Mononuclear cell (primary cell): Measurements from ENCODE around the gene NBAS. TPM values are rescaled to one million over a fixed set of nuclear protein-coding genes. Genes with fewer than 3 reads are reported as not detected.
"Not testable (repeated sequence)": the region's sequence is repeated elsewhere in the genome, so short reads cannot be mapped to it uniquely, and the experiment has no call there.

Experiments used
- H3K27me3 ChIP-seq: 2 replicates; pipeline ENCODE4 v1.6.0; 2011; ENCODE audit warnings: low read length, control low read depth; ENCODE audit not compliant: insufficient read depth
- H3K4me1 ChIP-seq: 2 replicates; pipeline ENCODE4 v1.5.1; 2011; ENCODE audit warnings: mild to moderate bottlenecking, low read length, control low read depth; ENCODE audit not compliant: insufficient read depth
- H3K4me3 ChIP-seq: 2 replicates; pipeline ENCODE4 v1.5.1; 2011; ENCODE audit warnings: mild to moderate bottlenecking, low read length, moderate library complexity
- H3K9me3 ChIP-seq: 2 replicates; pipeline ENCODE4 v1.5.1; 2011; ENCODE audit warnings: low read depth, mild to moderate bottlenecking, control low read depth, low read length
- total RNA-seq: library from RNA; depleted of rRNA; stranded (reverse); fragments of >200 nt; gene quantifications from one replicate; pipeline ENCODE4 v1.2.3, GENCODE V29; 2012

Gene NBAS
- total RNA-seq, 1 donor, result 31.6 TPM

GRCh38 chr2:15348045-15348444 lies 213.1 kb downstream of the NBAS start:
- Histone ChIP-seq H3K4me1 (no peaks in the 10 kb centered on the region), H3K27me3 (no peaks in the 10 kb centered on the region), H3K9me3 (no peaks in the 10 kb centered on the region), H3K4me3 (no peak overlapping the region)

- Histone ChIP-seq H3K27me3 (no peaks in the 10 kb centered on the region), H3K9me3 (no peaks in the 10 kb centered on the region), H3K4me1 (no peaks in the 10 kb centered on the region), H3K4me3 (no peak overlapping the region)
These were observed 214.5 kb downstream of the NBAS start for GRCh38 chr2:15346624-15347023.

GRCh38 chr2:15337996-15338666 lies 223.0 kb downstream of the NBAS start:
- H3K4me1 ChIP-seq, result no peaks in the 10 kb centered on the region
- no peaks in the 10 kb centered on the region for H3K27me3 ChIP-seq
- H3K4me3 ChIP-seq, result no peak overlapping the region
- H3K9me3 ChIP-seq, result no peaks in the 10 kb centered on the region

GRCh38 chr2:15334644-15335326 lies 226.3 kb downstream of the NBAS start:
- Histone ChIP-seq H3K4me3 (no peak overlapping the region), H3K9me3 (no peaks in the 10 kb centered on the region), H3K4me1 (no peaks in the 10 kb centered on the region), H3K27me3 (no peaks in the 10 kb centered on the region)

- no peaks in the 10 kb centered on the region for H3K4me1 ChIP-seq
- no peak overlapping the region for H3K4me3 ChIP-seq
- no peaks in the 10 kb centered on the region for H3K27me3 ChIP-seq
- H3K9me3 ChIP-seq, result no peaks in the 10 kb centered on the region
These were observed 229.3 kb downstream of the NBAS start for GRCh38 chr2:15331787-15332186.

GRCh38 chr2:15325296-15325695 lies 235.8 kb downstream of the NBAS start:
- H3K4me1 ChIP-seq, result no peaks in the 10 kb centered on the region
- no peaks in the 10 kb centered on the region for H3K9me3 ChIP-seq
- no peaks in the 10 kb centered on the region for H3K27me3 ChIP-seq
- no peak overlapping the region for H3K4me3 ChIP-seq

GRCh38 chr2:15323227-15323626 lies 237.9 kb downstream of the NBAS start:
- no peak overlapping the region for H3K4me3 ChIP-seq
- H3K4me1 ChIP-seq, result no peaks in the 10 kb centered on the region
- H3K9me3 ChIP-seq, result no peaks in the 10 kb centered on the region
- no peaks in the 10 kb centered on the region for H3K27me3 ChIP-seq

GRCh38 chr2:15321481-15321880 lies 239.7 kb downstream of the NBAS start:
- not testable (repeated sequence) for H3K4me3 ChIP-seq, H3K9me3 ChIP-seq, H3K27me3 ChIP-seq, H3K4me1 ChIP-seq

GRCh38 chr2:15316370-15316814 lies 244.7 kb downstream of the NBAS start:
- Histone ChIP-seq H3K4me1 (peaks cover 18% of the 10 kb centered on the region), H3K9me3 (no peaks in the 10 kb centered on the region), H3K27me3 (no peaks in the 10 kb centered on the region), H3K4me3 (no peak overlapping the region)

- Histone ChIP-seq H3K27me3 (no peaks in the 10 kb centered on the region), H3K4me1 (peaks cover 21% of the 10 kb centered on the region), H3K4me3 (no peak overlapping the region), H3K9me3 (no peaks in the 10 kb centered on the region)
These were observed 245.7 kb downstream of the NBAS start for GRCh38 chr2:15315411-15315810.

- Histone ChIP-seq H3K4me3 (no peak overlapping the region), H3K4me1 (peaks cover 21% of the 10 kb centered on the region), H3K9me3 (no peaks in the 10 kb centered on the region), H3K27me3 (no peaks in the 10 kb centered on the region)
These were observed 247.5 kb downstream of the NBAS start for GRCh38 chr2:15313657-15314056.

- H3K4me1 ChIP-seq, result peaks cover 19% of the 10 kb centered on the region
- H3K4me3 ChIP-seq, result no peak overlapping the region
- no peaks in the 10 kb centered on the region for H3K9me3 ChIP-seq
- no peaks in the 10 kb centered on the region for H3K27me3 ChIP-seq
These were observed 249.2 kb downstream of the NBAS start for GRCh38 chr2:15311926-15312325.

- Histone ChIP-seq H3K9me3 (no peaks in the 10 kb centered on the region), H3K4me3 (no peak overlapping the region)
These were observed 249.8 kb downstream of the NBAS start for GRCh38 chr2:15311201-15311907.

GRCh38 chr2:15307526-15307925 lies 253.6 kb downstream of the NBAS start:
- H3K4me3 ChIP-seq, result no peak overlapping the region
- no peaks in the 10 kb centered on the region for H3K27me3 ChIP-seq
- H3K9me3 ChIP-seq, result no peaks in the 10 kb centered on the region
- H3K4me1 ChIP-seq, result peaks cover 12% of the 10 kb centered on the region

More at GRCh38 chr2:15311201-15311907, 249.8 kb downstream of the NBAS start:
- no peaks in the 10 kb centered on the region for H3K27me3 ChIP-seq
- H3K4me1 ChIP-seq, result peaks cover 15% of the 10 kb centered on the region

- Histone ChIP-seq H3K4me1 (peaks cover 8% of the 10 kb centered on the region), H3K9me3 (no peaks in the 10 kb centered on the region), H3K4me3 (no peak overlapping the region), H3K27me3 (no peaks in the 10 kb centered on the region)
These were observed 254.4 kb downstream of the NBAS start for GRCh38 chr2:15306706-15307105.
